Calu3 (cell line): Measurements from ENCODE around the gene TMEM121B. TPM values are rescaled to one million over a fixed set of nuclear protein-coding genes. Genes with fewer than 3 reads are reported as not detected.

ENCODE experiments used
- BruUV-seq: library from RNA; stranded (reverse); fragments of 400-500 nt; replicated peaks from 2 replicates; lab custom pipeline; 2021; lab: Mats Ljungman, UMichigan
- CTCF ChIA-PET: fragments of 300-600 bp; sonication (Branson Sonifier 250); formaldehyde crosslinking; loops from one replicate; lab custom pipeline; 2022; ENCODE audit warnings: antibody characterized with exemption; lab: Charles Lee
- DNase-seq: peaks from one replicate; pipeline ENCODE4 v3.0.0; 2022
- H3K27ac Mint-ChIP-seq: one replicate; pipeline ENCODE4 v1.8.0; 2022; ENCODE audit warnings: mixed read lengths; ENCODE audit not compliant: unreplicated experiment
- H3K27me3 Mint-ChIP-seq: one replicate; pipeline ENCODE4 v1.8.0; 2022; ENCODE audit warnings: mixed read lengths; ENCODE audit not compliant: unreplicated experiment
- H3K36me3 Mint-ChIP-seq: one replicate; pipeline ENCODE4 v1.8.0; 2022; ENCODE audit warnings: mild to moderate bottlenecking, moderate library complexity, mixed read lengths; ENCODE audit not compliant: insufficient read depth, unreplicated experiment
- H3K4me1 Mint-ChIP-seq: one replicate; pipeline ENCODE4 v1.8.0; 2022; ENCODE audit warnings: mild to moderate bottlenecking, low read depth, mixed read lengths; ENCODE audit not compliant: unreplicated experiment
- H3K4me3 Mint-ChIP-seq: one replicate; pipeline ENCODE4 v1.8.0; 2022; ENCODE audit warnings: mild to moderate bottlenecking, low read depth, moderate library complexity, mixed read lengths; ENCODE audit not compliant: unreplicated experiment
- H3K9me3 Mint-ChIP-seq: one replicate; pipeline ENCODE4 v1.8.0; 2022; ENCODE audit warnings: low read depth, mixed read lengths; ENCODE audit not compliant: unreplicated experiment
- CTCF ChIP-seq: fragments of 200-600 bp; IDR thresholded peaks from one replicate; pipeline ENCODE4 v1.8.0; 2022; ENCODE audit warnings: antibody characterized with exemption; ENCODE audit not compliant: unreplicated experiment
- intact Hi-C: fragments of 100-400 bp; cut with micrococcal nuclease; formaldehyde crosslinking; loops from one replicate; pipeline ENCODE4 v1.10.0; 2022; ENCODE audit not compliant: unreplicated experiment
- total RNA-seq: library from RNA; stranded (reverse); gene quantifications from 2 replicates; pipeline ENCODE4 v1.2.3, GENCODE V29; 2022

The TMEM121B gene
- total RNA-seq, 1 experiment from 2014 or later: 0.21 TPM

- H3K4me1 Mint-ChIP-seq: no peaks in the 10 kb centered on the region
Measured at GRCh38 chr22:17143101-17143500, 21.9 kb upstream of the TMEM121B start.

GRCh38 chr22:17140826-17141766 lies 19.9 kb upstream of the TMEM121B start:
- H3K9me3 Mint-ChIP-seq: no peaks in the 10 kb centered on the region
- intact Hi-C loops: no loop called here
- CTCF ChIA-PET: no interaction called here
- DNase-seq: no peak
- peaks cover 8% of the 10 kb centered on the region for H3K36me3 Mint-ChIP-seq
- no peak overlapping the region for H3K27ac Mint-ChIP-seq
- no peaks in the 10 kb centered on the region for H3K4me1 Mint-ChIP-seq
- no peak for TF ChIP-seq CTCF
- BruUV-seq: no TSS peak
- H3K27me3 Mint-ChIP-seq: no peaks in the 10 kb centered on the region
- H3K4me3 Mint-ChIP-seq: no peak overlapping the region

More at GRCh38 chr22:17143101-17143500, 21.9 kb upstream of the TMEM121B start:
- TF ChIP-seq CTCF: no peak
- intact Hi-C loops: no loop called here
- BruUV-seq: no TSS peak
- Mint-ChIP-seq H3K27ac (no peak overlapping the region), H3K9me3 (peaks cover 2% of the 10 kb centered on the region), H3K36me3 (peaks cover 15% of the 10 kb centered on the region), H3K27me3 (no peaks in the 10 kb centered on the region), H3K4me3 (no peak overlapping the region)
- CTCF ChIA-PET: interaction anchor here (1.0 kb wide), 1 partner anchor 28 kb away, joined by 3 read pairs; no protein-coding TSS in a partner anchor
- no peak for DNase-seq

GRCh38 chr22:17140022-17140421 lies 18.9 kb upstream of the TMEM121B start:
- no peaks in the 10 kb centered on the region for H3K27me3 Mint-ChIP-seq
- no peak for DNase-seq
- no TSS peak for BruUV-seq
- H3K4me3 Mint-ChIP-seq: no peak overlapping the region
- intact Hi-C loops: no loop called here
- CTCF ChIA-PET: no interaction called here
- no peak for TF ChIP-seq CTCF
- H3K27ac Mint-ChIP-seq: no peak overlapping the region
- H3K36me3 Mint-ChIP-seq: peaks cover 11% of the 10 kb centered on the region
- no peaks in the 10 kb centered on the region for H3K4me1 Mint-ChIP-seq
- no peaks in the 10 kb centered on the region for H3K9me3 Mint-ChIP-seq

GRCh38 chr22:17138513-17138912 lies 17.4 kb upstream of the TMEM121B start:
- DNase-seq: no peak
- BruUV-seq: no TSS peak
- Mint-ChIP-seq H3K4me3 (no peak overlapping the region), H3K27ac (no peak overlapping the region), H3K9me3 (no peaks in the 10 kb centered on the region), H3K4me1 (no peaks in the 10 kb centered on the region), H3K36me3 (peaks cover 18% of the 10 kb centered on the region), H3K27me3 (no peaks in the 10 kb centered on the region)
- no peak for TF ChIP-seq CTCF
- intact Hi-C loops: no loop called here
- CTCF ChIA-PET: interaction anchor here (1.6 kb wide), 1 partner anchor 33 kb away, joined by 3 read pairs; no protein-coding TSS in a partner anchor
